Heart left ventricle (tissue), 16 donors: ENCODE results near the gene EIF3CL. TPM values are rescaled to one million over a fixed set of nuclear protein-coding genes. Genes with fewer than 3 reads are reported as not detected.
"Not testable (repeated sequence)": the region's sequence is repeated elsewhere in the genome, so short reads cannot be mapped to it uniquely, and the experiment has no call there.

Experiments used
- ATAC-seq, 4 donors: fragments of 200-7000 bp; cut with Tn5 transposase; one replicate each; pipeline ENCODE4 v1.9.1; 2020 to 2022; ENCODE audit warnings: moderate library complexity in 4 of 4, mild to moderate bottlenecking in 3 of 4, moderate number of reproducible peaks in 1 of 4
- DNase-seq, 5 donors: peaks; one replicate each; pipeline ENCODE4 v3.0.0-alpha.2; 2020
- H3K27ac ChIP-seq, 12 donors: fragments of 200-600 bp; sonication (generic) in 4 of 12; one replicate each; pipeline versions ENCODE4 v1.5.0 to v1.8.0; 2016 to 2022; ENCODE audit warnings: mild to moderate bottlenecking in 2 of 12
- H3K27me3 ChIP-seq, 9 donors: fragments of 200-600 bp; sonication (generic) in 2 of 9; one replicate each; pipeline versions ENCODE4 v1.5.1 to v1.8.0; 2016 to 2022; ENCODE audit warnings: mild to moderate bottlenecking in 3 of 9
- H3K36me3 ChIP-seq, 9 donors: fragments of 200-600 bp; sonication (generic) in 2 of 9; one replicate each; pipeline versions ENCODE4 v1.5.0 to v1.8.0; 2018 to 2022; ENCODE audit warnings: mild to moderate bottlenecking in 2 of 9
- H3K4me1 ChIP-seq, 12 donors: fragments of 200-600 bp; sonication (generic) in 4 of 12; one replicate each; pipeline versions ENCODE4 v1.5.0 to v1.8.0; 2016 to 2022; ENCODE audit warnings: mild to moderate bottlenecking in 3 of 12
- H3K4me3 ChIP-seq, 12 donors: fragments of 200-600 bp; sonication (generic) in 4 of 12; one replicate each; pipeline versions ENCODE4 v1.5.0 to v1.8.0; 2017 to 2022; ENCODE audit warnings: mild to moderate bottlenecking in 9 of 12, moderate library complexity in 4 of 12
- H3K9me3 ChIP-seq, 12 donors: fragments of 200-600 bp; sonication (generic) in 4 of 12; one replicate each; pipeline versions ENCODE4 v1.5.0 to v1.8.0; 2016 to 2022; ENCODE audit warnings: mild to moderate bottlenecking in 1 of 12
- WGBS, 4 donors: extraction: QIAGEN DNeasy Blood & Tissue Kit in 2 of 4; methylation state at CpG; one replicate each; pipeline versions ENCODE4 v1.1.5 to v1.1.7; 2013 to 2018; 5-methylcytosine and 5-hydroxymethylcytosine counted together
- intact Hi-C, 10 donors: fragments of 100-400 bp; cut with DNase I; formaldehyde crosslinking; loops; one replicate each; pipeline versions ENCODE4 v1.11.1 to v1.14.2; 2022
- long read RNA-seq, 3 donors: library from polyadenylated mRNA; unstranded; transcript quantifications; one replicate each; pipeline ENCODE4 v2.0.0, GENCODE V29; 2020 to 2021
- polyA plus RNA-seq, 2 donors: library from polyadenylated mRNA; stranded (reverse); fragments of 200-250 nt; gene quantifications; one replicate each; pipeline ENCODE4 v1.2.3, GENCODE V29; 2013
- total RNA-seq, 9 donors: library from RNA; depleted of rRNA in 2 of 9; stranded (reverse); fragments of >200 nt in 2 of 9; fragmentation: NEBNext Ultra II Directional in 3 of 9; extraction: Animal tissue kit (Norgen Biotek cat#: 25700) in 3 of 9; gene quantifications; one replicate each; pipeline versions ENCODE4 v1.1.0 to v1.2.4, GENCODE V29; 2016 to 2023
- donor health status: ischemic (EF 13 %, LVEDD 7.1; RV severe dilation, severe dysfunction).
- donor health status: healthy with polysubstance abuse.
- donor health status: DM: no; HTN: yes; CAD: no.
- donor health status: DM: no; HTN: no; CAD: no.
- donor health status: ischemic (EF 25% LVEDD 6.9; RV normal size, moderate dysfunction).
- donor health status: ischemic (EF 25% LVEDD 5.7; RV mildly dilated, moderate dysfunction).
- donor health status: healthy.
- donor health status: DM: yes; HTN: yes; CAD: no.
- donor health status: ischemic (EF 35%, LVEDD 5.7; RV mildly dilated, moderate dysfunction).
- donor health status: nonischemic (EF 11% LVEDD 7.7; RV severe dilation, severe dysfunction).
- donor health status: DM: yes; HTN: yes; CAD: no.
- donor health status: PGD.
- donor health status: ischemic (EF 29% LVEDD 5.4; RV normal size, mild dysfunction).
- donor health status: nonischemic (EF 23%, LVEDD 6.1; RV moderate dilation, normal function).

The EIF3CL gene, protein sequence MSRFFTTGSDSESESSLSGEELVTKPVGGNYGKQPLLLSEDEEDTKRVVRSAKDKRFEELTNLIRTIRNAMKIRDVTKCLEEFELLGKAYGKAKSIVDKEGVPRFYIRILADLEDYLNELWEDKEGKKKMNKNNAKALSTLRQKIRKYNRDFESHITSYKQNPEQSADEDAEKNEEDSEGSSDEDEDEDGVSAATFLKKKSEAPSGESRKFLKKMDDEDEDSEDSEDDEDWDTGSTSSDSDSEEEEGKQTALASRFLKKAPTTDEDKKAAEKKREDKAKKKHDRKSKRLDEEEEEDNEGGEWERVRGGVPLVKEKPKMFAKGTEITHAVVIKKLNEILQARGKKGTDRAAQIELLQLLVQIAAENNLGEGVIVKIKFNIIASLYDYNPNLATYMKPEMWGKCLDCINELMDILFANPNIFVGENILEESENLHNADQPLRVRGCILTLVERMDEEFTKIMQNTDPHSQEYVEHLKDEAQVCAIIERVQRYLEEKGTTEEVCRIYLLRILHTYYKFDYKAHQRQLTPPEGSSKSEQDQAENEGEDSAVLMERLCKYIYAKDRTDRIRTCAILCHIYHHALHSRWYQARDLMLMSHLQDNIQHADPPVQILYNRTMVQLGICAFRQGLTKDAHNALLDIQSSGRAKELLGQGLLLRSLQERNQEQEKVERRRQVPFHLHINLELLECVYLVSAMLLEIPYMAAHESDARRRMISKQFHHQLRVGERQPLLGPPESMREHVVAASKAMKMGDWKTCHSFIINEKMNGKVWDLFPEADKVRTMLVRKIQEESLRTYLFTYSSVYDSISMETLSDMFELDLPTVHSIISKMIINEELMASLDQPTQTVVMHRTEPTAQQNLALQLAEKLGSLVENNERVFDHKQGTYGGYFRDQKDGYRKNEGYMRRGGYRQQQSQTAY
- total RNA-seq (100 to 1,000 TPM in 2 of 9 donors, 10 to 100 TPM in 4, 1 to 10 TPM in 3; 2.7 to 151 (median 43.1) TPM), polyA plus RNA-seq (10 to 100 TPM; 40.7 to 84.1 TPM)
- long read RNA-seq, donor 1, transcript EIF3CL-201 (21 exons, 3,085 nt), result major isoform, 5 of 60 reads
- long read RNA-seq, donor 1, partial matches to known transcripts, result 53 of 60 reads
- long read RNA-seq, donor 1, other reads (novel, unspliced or antisense), result 2 of 60 reads
- long read RNA-seq, donor 2, transcript EIF3CL-201 (21 exons, 3,085 nt), result major isoform, 22 of 97 reads
- long read RNA-seq, donor 2, partial matches to known transcripts, result 64 of 97 reads
- long read RNA-seq, donor 2, other reads (novel, unspliced or antisense), result 10 of 97 reads
- long read RNA-seq, donor 3, partial matches to known transcripts, result 48 of 52 reads
- long read RNA-seq, donor 3, other reads (novel, unspliced or antisense), result 1 of 52 reads

DNA sequence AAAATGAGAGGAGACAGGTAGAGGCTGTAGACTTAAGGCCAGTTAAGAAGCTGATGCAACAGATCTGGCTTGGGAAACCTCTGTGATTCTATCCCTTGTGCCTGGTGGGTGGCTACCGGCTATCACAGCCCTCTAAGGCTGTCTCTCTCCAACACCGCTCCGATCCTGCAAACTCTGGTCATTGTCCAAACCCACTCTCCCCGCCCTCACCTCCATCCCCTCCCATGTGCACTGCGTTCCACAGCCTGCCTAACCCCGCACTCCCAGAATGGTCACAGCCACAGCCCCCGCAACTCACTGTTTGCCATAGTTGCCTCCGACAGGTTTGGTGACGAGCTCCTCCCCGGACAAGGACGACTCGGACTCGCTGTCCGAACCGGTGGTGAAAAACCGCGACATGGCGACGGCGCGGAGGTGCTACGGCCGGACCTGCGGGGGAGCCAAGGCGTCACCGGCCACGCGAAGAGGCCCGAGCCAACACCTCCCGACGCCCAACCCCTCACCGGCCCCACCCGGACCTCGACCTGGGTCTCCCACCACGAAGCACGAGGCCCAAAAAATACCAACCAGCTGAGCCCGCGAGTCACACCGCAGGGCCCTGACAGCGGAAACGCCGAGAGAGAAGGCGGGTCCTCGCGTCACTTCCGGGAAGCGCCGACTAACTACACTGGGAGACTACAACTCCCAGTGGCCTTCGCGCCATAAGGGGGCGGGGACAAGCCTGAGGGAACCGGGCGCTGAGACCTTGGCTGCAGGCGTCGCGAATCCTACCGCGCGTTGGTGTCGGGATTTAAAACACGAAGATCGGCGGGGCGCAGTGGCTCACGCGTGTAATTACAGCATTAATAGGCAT, at the start of gene EIF3CL:
TSS of gene EIF3CL (minus strand) at position 622 of the 853 bp plus-strand sequence. CDS start at position 399, 223 bp downstream.
- H3K4me3 ChIP-seq, result peak within 1 kb of the TSS in 8 of 12 donors; percentile 30 to 41 (median 34)
- intact Hi-C loops, DNase-seq, H3K27ac ChIP-seq, H3K4me1 ChIP-seq, H3K36me3 ChIP-seq, H3K9me3 ChIP-seq, H3K27me3 ChIP-seq: not testable (repeated sequence)
- WGBS, 4 donors, result no CpG with 5 or more reads among the region's 66 CpGs
- ATAC-seq, result peak; percentile 99 to 100 (median 100)

DNA sequence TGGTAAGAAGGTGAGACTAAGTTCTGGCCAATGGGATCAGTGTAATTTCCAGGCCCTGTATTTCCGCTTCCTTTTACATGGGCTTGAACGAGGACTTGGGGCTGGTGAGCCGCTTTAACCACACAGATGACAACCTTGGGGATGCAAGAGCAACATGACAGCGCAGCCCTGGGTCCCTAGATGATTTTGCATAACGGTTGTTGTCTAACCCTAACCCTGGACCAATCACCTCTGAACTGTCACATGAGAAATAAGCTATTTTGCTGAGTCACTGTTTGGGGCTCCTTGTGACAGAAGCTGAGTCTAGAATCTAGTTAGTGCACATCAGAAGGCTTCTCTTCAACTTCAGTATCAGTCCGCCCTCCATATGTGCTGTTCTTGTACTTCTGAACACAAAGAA, 43.4 kb upstream of the EIF3CL start:
- H3K4me3 ChIP-seq, H3K36me3 ChIP-seq, intact Hi-C loops, ATAC-seq, DNase-seq, H3K27ac ChIP-seq, H3K27me3 ChIP-seq, H3K4me1 ChIP-seq, H3K9me3 ChIP-seq: not testable (repeated sequence)
- no CpG with 5 or more reads among the region's 6 CpGs for WGBS, 4 donors

DNA sequence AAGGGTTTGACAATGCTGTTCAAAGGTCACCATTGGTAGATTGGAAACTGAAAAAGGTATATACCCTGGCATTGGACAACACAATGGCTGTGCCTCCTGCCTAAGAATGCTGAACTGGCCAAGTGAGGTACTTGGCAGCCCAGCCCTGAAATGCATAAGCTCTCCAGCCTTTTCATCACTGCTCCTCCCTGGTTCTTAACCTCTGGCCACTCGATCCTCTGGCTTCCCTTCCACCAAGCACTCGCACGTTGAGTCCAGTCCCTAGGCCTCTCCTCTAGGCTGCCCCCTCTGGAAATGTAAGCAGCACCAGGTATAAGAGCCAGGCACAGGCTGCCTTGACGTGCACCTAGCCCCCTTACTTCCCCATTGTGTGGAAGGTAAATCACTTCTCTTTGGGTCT, 42.7 kb upstream of the EIF3CL start:
- H3K36me3 ChIP-seq, H3K27me3 ChIP-seq, DNase-seq, H3K4me3 ChIP-seq, H3K4me1 ChIP-seq, H3K9me3 ChIP-seq, ATAC-seq, intact Hi-C loops, H3K27ac ChIP-seq: not testable (repeated sequence)
- no CpG with 5 or more reads among the region's 4 CpGs for WGBS, 4 donors

DNA sequence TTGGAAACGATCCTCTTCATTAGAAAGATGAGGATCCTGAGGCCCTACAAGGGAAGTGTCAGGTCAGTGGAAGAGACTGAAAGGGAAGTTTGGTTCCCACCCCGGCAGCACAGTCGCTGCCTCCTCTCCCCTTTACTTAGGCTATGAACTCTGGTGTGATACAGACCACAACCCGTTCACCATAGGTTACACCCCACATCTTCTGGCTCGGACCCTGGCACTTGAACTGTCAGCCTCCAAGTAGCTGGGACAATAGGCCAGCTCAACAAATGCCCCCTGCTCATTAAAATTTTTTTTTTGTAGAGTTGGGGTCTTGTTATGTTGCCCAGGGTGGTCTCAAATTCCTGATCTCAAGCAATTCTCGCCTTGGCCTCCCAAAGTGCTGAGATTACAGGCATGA, 40.3 kb upstream of the EIF3CL start:
- H3K27ac ChIP-seq, H3K4me3 ChIP-seq, H3K27me3 ChIP-seq, H3K9me3 ChIP-seq, ATAC-seq, intact Hi-C loops, H3K4me1 ChIP-seq, H3K36me3 ChIP-seq: not testable (repeated sequence)
- 72 to 77% (median 75%) methylated on average over 3 to 4 of the region's 6 CpGs for WGBS, 4 donors
- DNase-seq, result peak in 2 of 5 donors; percentile 3 to 24

DNA sequence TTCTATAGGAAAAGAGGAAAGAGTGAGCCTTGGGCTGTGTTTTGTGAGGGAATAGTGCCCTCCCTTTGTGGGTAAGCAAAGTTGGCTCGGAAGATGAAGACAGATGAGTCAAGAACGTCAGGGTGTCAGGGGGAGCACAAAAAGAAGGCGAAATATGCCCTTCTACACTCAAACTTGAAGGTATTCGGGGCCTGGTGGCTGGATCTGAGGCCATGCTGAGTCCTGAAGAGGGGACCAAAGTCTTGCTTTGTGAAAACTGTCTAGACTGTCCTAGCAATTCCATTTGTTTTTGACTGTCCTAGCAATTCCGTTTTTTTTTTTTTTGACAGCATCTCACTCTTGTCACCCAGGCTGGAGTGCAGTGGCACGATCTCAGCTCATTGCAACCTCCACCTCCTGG, 35.3 kb upstream of the EIF3CL start:
- 57 to 82% (median 78%) methylated on average over 3 to 4 of the region's 6 CpGs for WGBS, 4 donors
- not testable (repeated sequence) for ATAC-seq

DNA sequence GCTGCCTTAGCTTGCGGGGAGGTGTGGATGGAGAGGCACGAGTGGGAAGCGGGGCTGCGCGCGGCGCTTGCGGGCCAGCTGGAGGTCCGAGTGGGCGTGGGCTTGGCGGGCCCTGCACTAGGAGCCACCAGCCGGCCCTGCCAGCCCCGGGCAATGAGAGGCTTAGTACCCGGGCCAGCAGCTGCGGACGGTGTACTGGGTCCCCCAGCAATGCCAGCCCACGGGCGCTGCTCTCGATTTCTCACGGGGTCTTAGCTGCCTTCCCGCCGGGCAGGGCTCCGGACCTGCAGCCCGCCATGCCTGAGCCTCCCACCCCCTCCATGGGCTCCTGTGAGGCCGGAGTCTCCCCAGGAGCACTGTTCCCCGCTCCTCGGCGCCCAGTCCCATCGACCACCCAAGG, 31.7 kb upstream of the EIF3CL start:
- H3K27me3 ChIP-seq, ATAC-seq, H3K9me3 ChIP-seq, H3K4me1 ChIP-seq, H3K4me3 ChIP-seq, H3K27ac ChIP-seq, H3K36me3 ChIP-seq, intact Hi-C loops: not testable (repeated sequence)
- peak in 2 of 5 donors; percentile 6 to 40 for DNase-seq
- 95 to 96% (median 96%) methylated on average over 9 to 21 of the region's 29 CpGs; no CpG with 5 or more reads in 1 of the 4 donors for WGBS, 4 donors

More for the DNA sequence above, 35.3 kb upstream of the EIF3CL start:
- H3K27ac ChIP-seq, H3K36me3 ChIP-seq, H3K27me3 ChIP-seq, intact Hi-C loops, H3K4me3 ChIP-seq, H3K9me3 ChIP-seq, H3K4me1 ChIP-seq: not testable (repeated sequence)
- peak in 1 of 5 donors; percentile 11 for DNase-seq

DNA sequence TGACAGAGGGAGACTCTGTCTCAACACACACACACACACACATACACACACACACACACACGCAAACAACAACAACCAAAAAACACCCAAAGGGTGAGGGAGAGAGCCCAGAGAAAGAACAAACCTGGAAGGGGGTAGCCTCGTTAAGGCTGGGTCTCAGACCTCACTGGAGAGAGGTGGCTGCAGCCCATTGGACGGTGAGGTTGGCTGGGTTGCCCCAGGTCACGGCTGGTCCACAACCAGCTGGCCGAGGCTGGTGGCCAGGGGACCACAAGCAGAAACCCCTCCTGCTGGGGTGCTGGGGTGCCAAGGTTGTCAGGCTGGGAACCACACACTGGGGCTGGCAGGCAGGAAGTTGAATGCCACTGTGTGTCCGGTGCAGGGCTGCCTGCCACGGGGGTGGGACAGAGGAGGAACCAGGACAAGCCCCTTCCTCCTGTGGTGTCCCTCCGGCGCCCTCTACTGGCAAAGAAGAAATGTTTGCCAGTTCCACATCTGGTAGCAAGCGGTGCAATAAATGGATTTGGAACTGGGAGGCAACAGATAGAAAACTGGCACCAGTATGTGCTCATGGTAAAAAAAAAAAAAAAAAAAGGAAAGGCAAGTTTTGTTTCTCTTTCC, 22.5 kb upstream of the EIF3CL start:
- H3K4me3 ChIP-seq, H3K27me3 ChIP-seq, intact Hi-C loops, DNase-seq, H3K27ac ChIP-seq, H3K9me3 ChIP-seq, H3K4me1 ChIP-seq, H3K36me3 ChIP-seq: not testable (repeated sequence)
- ATAC-seq, result peak; percentile 92 to 100 (median 98)
- 50% methylated on average over 1 of the region's 10 CpGs; no CpG with 5 or more reads in 3 of the 4 donors for WGBS, 4 donors

DNA sequence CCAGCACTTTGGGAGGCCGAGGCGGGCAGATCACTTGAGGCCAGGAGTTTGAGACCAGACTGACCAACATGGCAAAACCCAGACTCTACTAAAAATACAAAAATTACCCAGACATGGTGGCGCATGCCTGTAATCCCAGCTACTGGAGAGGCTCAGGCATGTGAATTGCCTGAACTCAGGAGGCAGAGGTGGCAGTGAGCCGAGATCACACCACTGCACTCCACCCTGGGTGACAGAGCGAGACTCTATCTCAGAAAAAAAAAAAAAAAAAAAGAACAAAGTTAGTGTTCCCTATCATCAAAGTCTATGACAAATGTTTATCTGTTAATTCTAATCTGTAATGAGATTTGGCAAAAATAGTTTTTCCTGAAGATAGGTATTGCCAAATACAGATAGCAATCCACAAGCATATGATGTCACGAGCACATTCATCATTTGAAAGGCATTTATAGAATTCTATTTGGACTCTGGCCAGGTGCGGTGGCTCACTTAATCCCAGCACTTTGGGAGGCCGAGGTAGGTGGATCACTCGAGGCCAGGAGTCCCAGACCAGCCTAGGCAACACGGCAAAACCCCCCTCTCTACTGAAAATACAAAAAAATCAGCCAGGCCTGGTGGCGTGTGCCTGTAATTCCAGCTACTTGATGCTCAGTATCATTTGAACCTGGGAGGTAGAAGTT, 17.6 kb upstream of the EIF3CL start:
- no CpG with 5 or more reads among the region's 11 CpGs for WGBS, 4 donors
- H3K36me3 ChIP-seq, H3K27ac ChIP-seq, H3K27me3 ChIP-seq, intact Hi-C loops, H3K4me1 ChIP-seq, H3K4me3 ChIP-seq, H3K9me3 ChIP-seq, DNase-seq: not testable (repeated sequence)
- peak in 2 of 4 donors; percentile 32 to 66 for ATAC-seq

DNA sequence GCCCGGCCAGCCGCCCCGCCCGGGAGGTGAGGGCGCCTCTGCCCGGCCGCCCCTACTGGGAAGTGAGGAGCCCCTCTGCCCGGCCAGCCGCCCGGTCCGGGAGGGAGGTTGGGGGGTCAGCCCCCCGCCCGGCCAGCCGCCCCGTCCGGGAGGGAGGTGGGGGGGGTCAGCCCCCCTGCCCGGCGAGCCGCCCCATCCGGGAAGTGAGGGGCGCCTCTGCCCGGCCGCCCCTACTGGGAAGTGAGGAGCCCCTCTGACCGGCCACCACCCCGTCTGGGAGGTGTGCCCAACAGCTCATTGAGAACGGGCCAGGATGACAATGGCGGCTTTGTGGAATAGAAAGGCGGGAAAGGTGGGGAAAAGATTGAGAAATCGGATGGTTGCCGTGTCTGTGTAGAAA, 13.4 kb upstream of the EIF3CL start:
- H3K4me1 ChIP-seq, H3K9me3 ChIP-seq, DNase-seq, H3K27me3 ChIP-seq, H3K4me3 ChIP-seq, ATAC-seq, H3K36me3 ChIP-seq, H3K27ac ChIP-seq, intact Hi-C loops: not testable (repeated sequence)
- 92 to 94% methylated on average over 16 to 20 of the region's 30 CpGs; no CpG with 5 or more reads in 2 of the 4 donors for WGBS, 4 donors
